ENCODE data around the gene DHX40. TPM values are rescaled to one million over a fixed set of nuclear protein-coding genes. Genes with fewer than 3 reads are reported as not detected.

The DHX40 gene
- total RNA-seq, 1 donor from 2014 or later = 30.0 TPM

Other genes with a start within 250 kb of the DHX40 start
- gene YPEL2, start 234.0 kb upstream of the DHX40 start, total RNA-seq = 41.9 to 52.2 TPM (median 52.1 TPM) in 3 replicates
- 312 to 399 TPM (median 314 TPM) in 3 replicates for gene CLTC, start 54.3 kb downstream of the DHX40 start, total RNA-seq
- gene PTRH2, start 141.8 kb downstream of the DHX40 start, total RNA-seq = 18.0 to 24.1 TPM (median 20.9 TPM) in 3 replicates
- 295 to 347 TPM (median 324 TPM) in 3 replicates for gene VMP1, start 142.0 kb downstream of the DHX40 start, total RNA-seq